ENCODE measurements around the gene SPATS2L. TPM values are rescaled to one million over a fixed set of nuclear protein-coding genes. Genes with fewer than 3 reads are reported as not detected.

SPATS2L gene
- polyA plus RNA-seq, 2 of the 4 experiments (the other 2 are of a cell fraction): 85.2 to 202 TPM

DNA sequence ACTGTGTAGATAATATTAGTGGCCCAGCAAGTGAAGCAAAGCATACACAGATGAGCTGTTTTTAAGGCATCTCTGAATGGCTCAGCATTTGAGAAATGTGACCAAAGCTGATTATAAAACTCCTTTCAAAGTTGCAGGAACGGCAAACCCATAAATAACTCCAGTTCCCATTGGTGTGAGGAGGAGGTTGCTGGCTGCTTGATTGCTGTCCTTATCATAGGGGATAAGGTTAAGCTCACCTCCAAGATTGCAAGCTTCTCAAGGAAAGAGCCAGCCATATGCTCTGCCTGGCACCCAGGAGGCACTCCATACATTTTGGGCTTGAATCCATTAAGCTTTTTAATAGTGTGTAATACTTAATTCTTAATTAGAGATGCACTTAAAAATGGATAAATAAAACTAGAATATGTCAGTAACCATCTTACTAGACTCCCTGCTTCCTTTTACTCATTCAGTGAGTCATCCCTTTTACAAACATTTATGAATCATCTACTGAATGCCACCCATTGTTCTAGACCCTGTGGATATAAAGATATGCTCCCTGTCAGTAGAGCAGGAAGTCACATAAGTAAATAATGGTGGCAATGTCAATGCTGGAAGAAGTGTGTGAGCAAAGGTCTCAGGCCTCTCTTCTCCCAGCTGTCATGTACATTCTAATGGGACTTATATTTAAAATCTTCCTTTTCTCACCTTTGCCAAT is 99.3 kb downstream of the SPATS2L start (continued):
- TF ChIP-seq FOSL2 (IDR thresholded peaks at IDR 0.05) (peak; percentile 99), FOSL2 (CRISPR knock-in tag; IDR thresholded peaks at IDR 0.05) (peak; percentile 99), POLR2A (IDR thresholded peaks at IDR 0.05; ENCODE audit: low read length) (no peak), RFX5 (IDR thresholded peaks at IDR 0.05) (no peak), RAD21 (conservative IDR thresholded peaks at IDR 0.05 in 1 of 2, IDR thresholded peaks at IDR 0.05 in 1 of 2) (peak; percentile 20 to 36; a peak in 2 of 5 replicates), EHMT2 (IDR thresholded peaks at IDR 0.05; ENCODE audit: low read depth) (no peak), JUN (IDR thresholded peaks at IDR 0.05) (peak; percentile 80 to 84), CHD2 (IDR thresholded peaks at IDR 0.05; ENCODE audit: low read length, partially characterized antibody) (no peak)

DNA sequence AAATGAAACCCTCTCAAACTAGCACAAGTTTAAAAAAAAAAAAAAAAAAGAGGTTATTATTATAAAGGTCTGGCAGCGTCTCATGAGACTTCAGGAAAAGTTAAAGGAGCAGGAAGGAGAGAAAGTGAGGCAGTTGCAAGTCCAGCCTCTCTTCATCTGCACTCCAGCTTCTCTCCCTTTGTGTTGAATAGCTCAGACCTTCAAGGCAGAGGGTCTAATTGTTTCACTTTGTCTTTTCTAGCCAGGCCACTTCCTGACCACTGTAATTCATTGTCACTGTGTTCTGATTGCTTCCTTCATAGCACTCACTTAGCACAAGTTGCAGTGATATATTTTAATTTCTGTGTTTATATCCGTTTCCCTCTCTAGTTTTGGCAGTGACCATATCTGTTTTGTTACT is 99.9 kb downstream of the SPATS2L start:
- TF ChIP-seq, protein P1, sequence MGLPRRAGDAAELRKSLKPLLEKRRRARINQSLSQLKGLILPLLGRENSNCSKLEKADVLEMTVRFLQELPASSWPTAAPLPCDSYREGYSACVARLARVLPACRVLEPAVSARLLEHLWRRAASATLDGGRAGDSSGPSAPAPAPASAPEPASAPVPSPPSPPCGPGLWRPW (IDR thresholded peaks at IDR 0.05): no peak
- TF ChIP-seq TP53 (CRISPR knock-in tag; IDR thresholded peaks at IDR 0.05) (no peak), CHD4 (IDR thresholded peaks at IDR 0.05; ENCODE audit: borderline replicate concordance) (no peak), MAZ (IDR thresholded peaks at IDR 0.05; ENCODE audit: borderline replicate concordance, low read depth, low read length) (no peak), FOSB (CRISPR knock-in tag; IDR thresholded peaks at IDR 0.05) (no peak)
- TF ChIP-seq, protein P2, sequence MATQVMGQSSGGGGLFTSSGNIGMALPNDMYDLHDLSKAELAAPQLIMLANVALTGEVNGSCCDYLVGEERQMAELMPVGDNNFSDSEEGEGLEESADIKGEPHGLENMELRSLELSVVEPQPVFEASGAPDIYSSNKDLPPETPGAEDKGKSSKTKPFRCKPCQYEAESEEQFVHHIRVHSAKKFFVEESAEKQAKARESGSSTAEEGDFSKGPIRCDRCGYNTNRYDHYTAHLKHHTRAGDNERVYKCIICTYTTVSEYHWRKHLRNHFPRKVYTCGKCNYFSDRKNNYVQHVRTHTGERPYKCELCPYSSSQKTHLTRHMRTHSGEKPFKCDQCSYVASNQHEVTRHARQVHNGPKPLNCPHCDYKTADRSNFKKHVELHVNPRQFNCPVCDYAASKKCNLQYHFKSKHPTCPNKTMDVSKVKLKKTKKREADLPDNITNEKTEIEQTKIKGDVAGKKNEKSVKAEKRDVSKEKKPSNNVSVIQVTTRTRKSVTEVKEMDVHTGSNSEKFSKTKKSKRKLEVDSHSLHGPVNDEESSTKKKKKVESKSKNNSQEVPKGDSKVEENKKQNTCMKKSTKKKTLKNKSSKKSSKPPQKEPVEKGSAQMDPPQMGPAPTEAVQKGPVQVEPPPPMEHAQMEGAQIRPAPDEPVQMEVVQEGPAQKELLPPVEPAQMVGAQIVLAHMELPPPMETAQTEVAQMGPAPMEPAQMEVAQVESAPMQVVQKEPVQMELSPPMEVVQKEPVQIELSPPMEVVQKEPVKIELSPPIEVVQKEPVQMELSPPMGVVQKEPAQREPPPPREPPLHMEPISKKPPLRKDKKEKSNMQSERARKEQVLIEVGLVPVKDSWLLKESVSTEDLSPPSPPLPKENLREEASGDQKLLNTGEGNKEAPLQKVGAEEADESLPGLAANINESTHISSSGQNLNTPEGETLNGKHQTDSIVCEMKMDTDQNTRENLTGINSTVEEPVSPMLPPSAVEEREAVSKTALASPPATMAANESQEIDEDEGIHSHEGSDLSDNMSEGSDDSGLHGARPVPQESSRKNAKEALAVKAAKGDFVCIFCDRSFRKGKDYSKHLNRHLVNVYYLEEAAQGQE (IDR thresholded peaks at IDR 0.05): no peak
- Histone ChIP-seq H3K4me3 (peak overlapping the region; percentile 13; the same call in 1 of the 3 replicates), H3K9me3 (no peaks in the 10 kb centered on the region), H3K4me2 (peak overlapping the region; percentile 87), H3K27ac (peak overlapping the region; percentile 83 to 90), H3K4me1 (peaks cover 66% of the 10 kb centered on the region)
- 28% methylated on average over 2 of the region's 2 CpGs for WGBS (ENCODE audit: missing lambda C conversion rate)
- DNase-seq (ENCODE audit: low read depth in 1 of 2, low spot score in 1 of 2) (no peak), FAIRE-seq (no peak), ATAC-seq (peak; percentile 5 to 8; a peak in 3 of 6 replicates)
- ChIA-PET POLR2A (no interaction called here), CTCF (interaction anchor here (0.6 to 3.1 kb wide), 6 partner anchors 14 to 433 kb away, joined by 3 to 14 read pairs (median 4); no protein-coding TSS in a partner anchor)

DNA sequence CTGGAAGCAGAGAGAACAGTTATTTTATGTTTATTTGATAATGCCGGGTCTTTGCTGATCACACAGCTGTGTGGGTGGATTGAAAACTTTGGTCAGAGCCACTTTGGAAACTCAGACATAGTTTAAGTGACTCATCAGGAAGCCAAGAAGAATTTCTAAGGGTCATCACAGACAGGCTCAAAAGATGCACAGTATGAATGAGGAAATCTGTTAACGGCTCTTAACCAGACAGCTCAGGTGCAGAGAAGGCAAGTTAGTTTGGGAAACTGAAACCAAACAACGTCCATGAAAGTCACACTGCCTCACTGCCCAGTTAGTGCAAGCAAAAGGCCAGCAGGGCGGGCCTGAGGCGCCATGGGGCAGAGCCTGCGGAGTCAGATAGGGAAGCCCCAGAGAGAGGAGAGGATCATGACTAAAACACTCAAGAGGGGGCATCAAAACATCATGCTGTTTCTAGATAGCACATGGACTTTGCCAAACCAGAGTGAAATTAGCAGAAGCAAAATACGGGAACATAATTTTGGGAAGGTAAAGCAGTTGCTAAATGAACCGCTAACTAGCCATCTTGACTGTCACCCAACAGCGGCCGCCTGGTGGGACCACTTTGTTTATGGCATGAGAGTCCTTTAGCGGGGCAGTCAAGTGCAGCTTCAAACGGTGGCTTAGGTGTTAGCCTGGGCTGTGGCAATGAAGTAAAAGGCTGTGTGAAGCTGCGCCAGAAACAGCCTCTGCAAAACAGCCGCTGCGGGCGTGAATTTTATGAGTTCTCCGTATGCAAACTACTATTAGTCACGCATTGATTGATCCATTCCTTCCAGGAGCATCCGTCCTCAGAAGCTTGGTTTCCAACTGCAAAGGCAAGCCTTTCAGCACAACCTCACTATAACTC is 102.2 kb downstream of the SPATS2L start:
- peak; percentile 47 to 72 for DNase-seq (ENCODE audit: low read depth in 1 of 2, low spot score in 1 of 2)
- ATAC-seq: peak; percentile 51 to 64; a peak in 5 of 6 replicates
- ChIA-PET POLR2A (no interaction called here), CTCF (interaction anchor here (0.7 to 3.1 kb wide), 4 partner anchors 10 to 435 kb away, joined by 3 to 14 read pairs (median 4); no protein-coding TSS in a partner anchor)
- FAIRE-seq: no peak
- Histone ChIP-seq H3K27ac (peak overlapping the region; percentile 83 to 90), H3K4me3 (no peak overlapping the region), H3K4me1 (peaks cover 76% of the 10 kb centered on the region), H3K9me3 (no peaks in the 10 kb centered on the region), H3K4me2 (peak overlapping the region; percentile 87)
- 66% methylated on average over 19 of the region's 19 CpGs for WGBS (ENCODE audit: missing lambda C conversion rate)
- no peak for TF ChIP-seq POLR2A (IDR thresholded peaks at IDR 0.05; ENCODE audit: low read length)
- TF ChIP-seq ZFP36 (IDR thresholded peaks at IDR 0.05; ENCODE audit: borderline replicate concordance, partially characterized antibody): no peak
- TF ChIP-seq RARB (CRISPR knock-in tag; IDR thresholded peaks at IDR 0.05): no peak
- TF ChIP-seq, protein P3, sequence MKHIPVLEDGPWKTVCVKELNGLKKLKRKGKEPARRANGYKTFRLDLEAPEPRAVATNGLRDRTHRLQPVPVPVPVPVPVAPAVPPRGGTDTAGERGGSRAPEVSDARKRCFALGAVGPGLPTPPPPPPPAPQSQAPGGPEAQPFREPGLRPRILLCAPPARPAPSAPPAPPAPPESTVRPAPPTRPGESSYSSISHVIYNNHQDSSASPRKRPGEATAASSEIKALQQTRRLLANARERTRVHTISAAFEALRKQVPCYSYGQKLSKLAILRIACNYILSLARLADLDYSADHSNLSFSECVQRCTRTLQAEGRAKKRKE (CRISPR knock-in tag; IDR thresholded peaks at IDR 0.05; ENCODE audit: low read depth): no peak
- no peak for TF ChIP-seq CHD4 (IDR thresholded peaks at IDR 0.05; ENCODE audit: borderline replicate concordance)
- TF ChIP-seq, protein P4, sequence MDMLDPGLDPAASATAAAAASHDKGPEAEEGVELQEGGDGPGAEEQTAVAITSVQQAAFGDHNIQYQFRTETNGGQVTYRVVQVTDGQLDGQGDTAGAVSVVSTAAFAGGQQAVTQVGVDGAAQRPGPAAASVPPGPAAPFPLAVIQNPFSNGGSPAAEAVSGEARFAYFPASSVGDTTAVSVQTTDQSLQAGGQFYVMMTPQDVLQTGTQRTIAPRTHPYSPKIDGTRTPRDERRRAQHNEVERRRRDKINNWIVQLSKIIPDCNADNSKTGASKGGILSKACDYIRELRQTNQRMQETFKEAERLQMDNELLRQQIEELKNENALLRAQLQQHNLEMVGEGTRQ (IDR thresholded peaks at IDR 0.05): no peak
- TF ChIP-seq HDAC2 (IDR thresholded peaks at IDR 0.05): no peak
- TF ChIP-seq SREBF2 (IDR thresholded peaks at IDR 0.05): no peak
- TF ChIP-seq MAFK (IDR thresholded peaks at IDR 0.05; ENCODE audit: partially characterized antibody): peak; percentile 19
- TF ChIP-seq NFE2L2 (conservative IDR thresholded peaks at IDR 0.05; ENCODE audit: low read length): no peak
- peak; percentile 47; the same call in 1 of the 2 replicates for TF ChIP-seq NPAS2 (CRISPR knock-in tag; IDR thresholded peaks at IDR 0.05; ENCODE audit: borderline replicate concordance)
- TF ChIP-seq RCOR1 (IDR thresholded peaks at IDR 0.05; ENCODE audit: low read depth, low read length): no peak
- TF ChIP-seq EP300 (IDR thresholded peaks at IDR 0.05): no peak
- TF ChIP-seq EHF (CRISPR knock-in tag; IDR thresholded peaks at IDR 0.05): no peak
- TF ChIP-seq FOXS1 (CRISPR knock-in tag; IDR thresholded peaks at IDR 0.05): no peak

Measured in A549 (cell line).